SU-DHL-6 (cell line): ENCODE data around the gene CLEC4D.

Source experiments
- H2AFZ ChIP-seq: fragments of 200-600 bp; sonication (generic); 2 replicates; pipeline ENCODE4 v1.6.1; 2014; ENCODE audit warnings: low read depth, mild to moderate bottlenecking, moderate library complexity, mixed read lengths, antibody characterized with exemption, low read length; ENCODE audit not compliant: severe bottlenecking
- H3F3A ChIP-seq: fragments of 200-600 bp; shearing (Covaris generic); 2 replicates; pipeline ENCODE4 v1.6.0; 2016; ENCODE audit warnings: antibody characterized with exemption, mild to moderate bottlenecking; ENCODE audit not compliant: insufficient read depth
- H3K27ac ChIP-seq: fragments of 200-600 bp; sonication (generic); 2 replicates; pipeline ENCODE4 v1.5.1; 2016; ENCODE audit warnings: low read depth, mild to moderate bottlenecking, low read length, moderate library complexity, mixed read lengths
- H3K27me3 ChIP-seq: fragments of 200-600 bp; sonication (generic), shearing (Covaris generic); 2 replicates; pipeline ENCODE4 v1.6.0; 2014; ENCODE audit warnings: mild to moderate bottlenecking, low read length
- H3K36me3 ChIP-seq: fragments of 200-600 bp; sonication (generic); 2 replicates; pipeline ENCODE4 v1.6.1; 2014; ENCODE audit warnings: mild to moderate bottlenecking, low read length, mixed read lengths
- H3K4me2 ChIP-seq: fragments of 300-600, 200-600 bp; shearing (Covaris generic), sonication (generic); 2 replicates; pipeline ENCODE4 v1.6.0; 2014; ENCODE audit warnings: low read length, low read depth, mild to moderate bottlenecking; ENCODE audit not compliant: poor library complexity, severe bottlenecking
- H3K4me3 ChIP-seq: fragments of 200-600 bp; sonication (generic); 2 replicates; pipeline ENCODE4 v1.5.1; 2014; ENCODE audit warnings: antibody characterized with exemption, low read length, mild to moderate bottlenecking, mixed read lengths; ENCODE audit not compliant: insufficient read depth, poor library complexity, severe bottlenecking
- H3K79me2 ChIP-seq: fragments of 200-600 bp; sonication (generic); 2 replicates; pipeline ENCODE4 v1.6.1; 2014; ENCODE audit warnings: mild to moderate bottlenecking, low read length, moderate library complexity; ENCODE audit not compliant: insufficient read depth
- H3K9ac ChIP-seq: fragments of 200-600 bp; sonication (generic); 2 replicates; pipeline ENCODE4 v1.7.0; 2014; ENCODE audit warnings: mild to moderate bottlenecking, low read length
- H3K9me2 ChIP-seq: fragments of 200-600 bp; sonication (generic); replicated peaks from 2 replicates; pipeline ENCODE4 v1.6.1; 2014; ENCODE audit warnings: low read length; ENCODE audit not compliant: insufficient read depth
- H3K9me3 ChIP-seq: fragments of 200-600 bp; sonication (generic); 2 replicates; pipeline ENCODE4 v1.6.1; 2014; ENCODE audit warnings: low read length, mixed read lengths; ENCODE audit not compliant: insufficient read depth
- H4K20me1 ChIP-seq: fragments of 200-600 bp; sonication (generic); 2 replicates; pipeline ENCODE4 v1.6.1; 2014; ENCODE audit warnings: low read depth, mild to moderate bottlenecking, antibody characterized with exemption, low read length, moderate library complexity, mixed read lengths
- CTCF ChIP-seq: fragments of 200-600 bp; sonication (generic); IDR thresholded peaks from one replicate; pipeline ENCODE4 v1.5.1; 2017; ENCODE audit warnings: antibody characterized with exemption, mild to moderate bottlenecking, low read length, moderate library complexity; ENCODE audit not compliant: insufficient read depth, poor library complexity, severe bottlenecking
- EZH2phosphoT487 ChIP-seq: fragments of 200-600 bp; sonication (generic), shearing (Covaris generic); conservative IDR thresholded peaks from 2 replicates; pipeline ENCODE4 v1.6.1; 2018; ENCODE audit warnings: mild to moderate bottlenecking, antibody characterized with exemption, low read length, moderate library complexity, mixed read lengths

Gene CLEC4D

DNA sequence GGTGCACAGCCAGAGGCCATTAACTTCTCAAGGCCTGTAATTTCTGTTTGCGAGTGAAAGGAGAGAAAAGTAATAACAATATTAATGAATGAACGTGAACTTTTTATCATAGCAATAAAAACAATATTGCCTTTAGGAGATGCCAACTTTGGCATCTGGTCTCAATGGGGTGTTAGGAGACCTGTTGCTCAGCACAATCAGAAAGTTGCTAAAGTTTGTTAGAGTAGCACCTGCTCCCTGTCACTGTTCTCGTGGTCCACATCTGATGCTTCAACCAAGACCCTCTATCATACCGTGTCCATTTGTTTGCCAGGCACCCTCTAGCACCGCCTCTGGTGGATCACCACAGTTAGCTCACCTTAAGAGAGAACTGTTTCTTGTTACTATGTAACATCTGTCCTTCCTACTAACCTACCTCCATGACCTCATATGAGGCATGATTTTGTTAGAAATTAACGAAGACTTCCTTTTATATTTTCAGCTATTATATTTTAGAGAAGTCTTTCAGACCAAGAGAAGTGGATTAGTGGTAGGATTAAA, 39.9 kb downstream of the CLEC4D start:
- Histone ChIP-seq H3K4me3 (no peak overlapping the region), H2AFZ (no peak overlapping the region), H3K27me3 (no peaks in the 10 kb centered on the region), H3K36me3 (no peaks in the 10 kb centered on the region), H3K9me3 (no peaks in the 10 kb centered on the region), H3K4me2 (no peak overlapping the region), H3K9ac (no peak overlapping the region), H3K27ac (no peak overlapping the region), H3F3A (no peaks in the 10 kb centered on the region), H3K9me2 (no peaks in the 10 kb centered on the region), H3K79me2 (no peaks in the 10 kb centered on the region), H4K20me1 (no peaks in the 10 kb centered on the region)
- TF ChIP-seq CTCF (no peak), EZH2phosphoT487 (no peak)

DNA sequence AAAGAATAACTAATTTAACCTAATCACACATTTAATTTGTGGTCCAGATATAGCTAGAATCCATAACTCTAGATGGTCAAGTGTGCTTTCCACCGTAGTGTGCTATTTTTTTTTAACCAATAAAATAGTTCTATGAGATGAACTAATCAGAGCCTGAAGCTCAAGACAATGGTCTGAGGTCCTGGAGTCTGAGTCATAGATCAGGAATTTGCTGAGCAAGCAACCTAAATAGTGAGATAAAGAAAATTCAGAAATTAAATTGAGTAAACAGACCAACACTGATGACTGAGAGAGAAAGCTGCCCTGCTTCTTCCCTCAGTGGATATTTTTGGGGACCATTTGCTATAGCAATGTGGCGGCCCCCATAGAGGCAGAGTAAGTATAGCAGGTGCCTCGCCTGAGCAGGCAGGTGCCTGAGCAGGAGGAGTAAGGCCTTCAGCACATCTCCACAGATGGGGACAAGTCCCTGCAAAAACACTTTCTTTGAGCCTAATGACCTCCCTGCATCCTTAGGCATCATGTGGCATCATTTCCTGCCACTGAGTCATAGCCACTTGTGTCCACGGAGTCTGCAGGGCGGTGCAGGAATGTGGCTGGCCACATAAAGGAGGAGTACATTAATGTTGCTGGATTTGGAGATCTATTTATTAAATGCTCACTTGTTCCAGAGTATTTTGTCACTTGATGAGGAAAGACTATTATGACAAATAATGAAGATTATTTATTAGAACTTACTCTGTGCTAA, 41.3 kb downstream of the CLEC4D start:
- Histone ChIP-seq H3K4me2 (no peak overlapping the region), H3K9me3 (no peaks in the 10 kb centered on the region), H3K4me3 (no peak overlapping the region), H3K9ac (no peak overlapping the region), H3F3A (no peaks in the 10 kb centered on the region), H3K9me2 (no peaks in the 10 kb centered on the region), H3K79me2 (no peaks in the 10 kb centered on the region), H3K27ac (no peak overlapping the region), H2AFZ (no peak overlapping the region), H4K20me1 (no peaks in the 10 kb centered on the region), H3K36me3 (no peaks in the 10 kb centered on the region), H3K27me3 (no peaks in the 10 kb centered on the region)
- TF ChIP-seq EZH2phosphoT487 (no peak), CTCF (no peak)

DNA sequence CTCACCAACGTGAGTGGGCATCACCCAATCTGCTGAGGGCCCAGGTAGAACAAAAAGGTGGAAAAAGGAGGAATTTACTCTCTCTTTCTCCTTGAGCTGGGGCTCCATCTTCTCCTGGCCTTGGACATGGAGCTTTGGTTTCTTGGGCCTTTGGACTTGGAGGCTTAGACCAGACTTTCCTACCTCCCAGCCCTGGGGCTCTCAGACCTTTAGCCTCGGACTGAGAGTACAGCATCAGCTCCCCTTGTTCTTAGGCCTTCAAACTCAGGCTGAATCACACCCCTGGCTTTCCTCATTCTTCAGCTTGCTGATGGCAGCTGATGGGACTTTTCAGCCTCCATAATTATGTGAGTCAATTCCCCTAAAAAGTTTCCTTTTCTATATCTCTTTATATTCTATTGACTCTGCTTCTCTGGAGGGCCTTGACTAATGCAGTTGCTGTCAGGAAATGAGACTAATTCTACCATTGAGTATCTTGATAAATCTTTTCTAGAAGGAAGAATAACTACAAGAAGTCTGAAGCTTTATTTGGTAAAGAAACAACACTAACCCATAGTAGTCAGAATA, 43.3 kb downstream of the CLEC4D start:
- no peaks in the 10 kb centered on the region for H3K9me2 ChIP-seq
- no peaks in the 10 kb centered on the region for H3F3A ChIP-seq
- TF ChIP-seq EZH2phosphoT487: no peak
- TF ChIP-seq CTCF: no peak
- H3K27ac ChIP-seq: no peak overlapping the region
- no peak overlapping the region for H3K9ac ChIP-seq
- H2AFZ ChIP-seq: no peak overlapping the region
- H3K36me3 ChIP-seq: no peaks in the 10 kb centered on the region
- no peaks in the 10 kb centered on the region for H3K79me2 ChIP-seq
- no peaks in the 10 kb centered on the region for H3K9me3 ChIP-seq
- H3K4me2 ChIP-seq: no peak overlapping the region
- no peaks in the 10 kb centered on the region for H3K27me3 ChIP-seq
- H4K20me1 ChIP-seq: no peaks in the 10 kb centered on the region
- no peak overlapping the region for H3K4me3 ChIP-seq
